Endothelial cell of hepatic sinusoid (primary cell): ENCODE results near the gene KEAP1.
"Not testable (repeated sequence)": the region's sequence is repeated elsewhere in the genome, so short reads cannot be mapped to it uniquely, and the experiment has no call there.

Source experiments
- in situ Hi-C: cut with HindIII; loops from 2 replicates; pipeline ENCODE4 v1.10.0; 2017; ENCODE audit warnings: low sequenced_read_pairs

KEAP1 gene

DNA sequence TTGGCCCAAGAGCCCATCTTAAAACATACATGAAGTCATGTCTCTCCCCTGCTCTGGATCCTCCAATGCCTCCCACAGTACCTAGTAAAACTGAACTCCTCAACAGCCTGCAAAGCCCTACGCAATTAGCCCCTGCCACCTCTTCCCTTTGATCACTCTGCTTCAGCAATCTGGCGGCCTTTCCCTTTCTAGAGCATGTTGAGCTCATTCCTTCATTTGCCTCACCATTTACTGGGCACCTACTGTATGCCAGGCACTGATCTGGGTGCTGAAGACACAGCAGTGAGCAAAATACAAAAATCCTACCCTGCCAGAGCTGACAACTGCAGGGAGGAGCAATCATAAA is 2.9 kb downstream of the KEAP1 start:
- in situ Hi-C loops = no loop called here

DNA sequence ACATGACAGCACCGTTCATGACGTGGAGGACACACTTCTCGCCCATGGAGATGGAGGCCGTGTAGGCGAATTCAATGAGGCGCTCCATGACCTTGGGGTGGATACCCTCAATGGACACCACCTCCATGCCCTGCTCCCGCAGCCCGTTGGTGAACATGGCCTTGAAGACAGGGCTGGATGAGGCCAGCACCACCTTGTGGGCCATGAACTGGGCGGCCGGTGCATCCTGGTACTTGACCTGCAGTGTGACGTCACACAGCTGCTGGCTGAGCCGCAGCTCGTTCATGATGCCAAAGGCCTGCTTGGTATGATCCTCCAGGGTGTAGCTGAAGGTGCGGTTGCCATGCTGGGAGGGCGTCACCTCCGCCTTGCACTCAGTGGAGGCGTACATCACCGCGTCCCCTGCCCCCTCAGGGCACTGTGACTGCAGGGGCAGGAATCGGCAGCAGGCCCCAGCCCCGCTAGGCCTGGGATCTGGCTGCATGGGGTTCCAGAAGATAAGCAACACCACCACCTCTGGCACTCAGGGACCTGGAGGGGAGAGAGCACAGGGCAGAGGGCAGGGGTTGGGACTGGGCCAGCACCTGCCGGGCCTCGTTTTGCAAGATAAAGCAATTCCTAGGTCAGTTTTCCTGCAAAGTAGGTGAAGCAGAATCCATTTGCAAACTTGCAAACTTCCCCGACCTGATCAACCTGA is 3.5 kb downstream of the KEAP1 start:
- in situ Hi-C loops = no loop called here

DNA sequence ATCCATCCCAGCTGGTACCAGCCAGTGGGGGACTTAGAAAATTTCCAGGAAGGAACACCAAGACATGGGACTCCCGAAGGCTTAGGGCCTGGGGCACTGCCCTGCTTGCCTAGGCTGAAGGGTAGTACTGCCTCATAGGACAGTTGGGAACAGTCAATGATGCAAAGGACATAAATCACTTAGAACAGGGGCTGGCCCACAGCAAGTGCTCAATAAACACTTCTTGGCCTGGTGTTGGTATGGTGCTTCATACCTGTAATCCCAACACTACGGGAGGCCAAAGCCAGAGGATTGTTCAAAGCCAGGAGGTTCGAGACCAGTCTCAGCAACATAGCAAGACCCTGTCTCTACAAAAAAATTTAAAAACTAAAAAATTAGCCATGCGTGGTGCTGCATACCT is 5.8 kb downstream of the KEAP1 start:
- in situ Hi-C loops = no loop called here

DNA sequence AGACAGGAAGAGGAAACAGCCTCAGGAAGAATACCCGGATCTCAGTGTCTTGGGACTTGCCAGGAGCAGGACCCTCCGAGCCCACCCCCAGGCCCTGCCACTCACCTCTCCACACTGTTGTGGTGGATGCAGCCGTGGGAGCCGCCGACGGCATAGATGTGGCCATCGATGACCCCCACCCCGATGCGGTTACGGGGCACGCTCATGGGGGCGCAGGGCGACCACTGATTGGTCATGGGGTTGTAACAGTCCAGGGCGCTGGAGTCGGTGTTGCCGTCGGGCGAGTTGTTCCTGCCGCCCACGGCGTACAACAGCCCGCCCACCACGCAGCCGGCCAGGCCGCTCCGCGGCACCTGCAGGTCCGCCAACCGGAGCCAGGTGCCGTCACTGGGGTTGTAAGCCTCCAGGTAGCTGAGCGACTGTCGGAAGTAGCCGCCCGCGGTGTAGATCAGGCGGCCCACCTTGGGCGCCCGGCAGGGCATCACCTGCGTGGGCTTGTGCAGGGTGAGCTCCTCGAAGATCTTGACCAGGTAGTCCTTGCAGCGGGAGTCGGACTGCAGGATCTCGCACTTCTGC is 11.6 kb downstream of the KEAP1 start:
- in situ Hi-C loops = no loop called here

DNA sequence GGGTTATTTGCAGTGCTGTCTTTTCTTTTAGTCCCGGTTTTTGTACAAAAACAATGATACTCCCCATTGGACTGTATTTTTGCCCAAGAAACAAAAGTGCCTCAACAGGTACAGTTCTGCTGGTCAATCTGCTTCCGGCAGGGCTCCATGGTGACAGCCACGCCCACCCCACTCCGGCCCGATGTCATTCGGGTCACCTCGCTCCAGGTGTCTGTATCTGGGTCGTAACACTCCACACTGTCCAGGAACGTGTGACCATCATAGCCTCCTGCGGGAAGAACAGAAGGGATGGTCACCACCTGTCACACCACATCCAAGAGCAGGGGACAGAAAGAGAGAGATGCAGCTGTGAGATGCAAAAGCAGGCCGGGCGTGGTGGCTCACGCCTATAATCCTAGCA is 16.6 kb downstream of the KEAP1 start:
- in situ Hi-C loops = no loop called here

DNA sequence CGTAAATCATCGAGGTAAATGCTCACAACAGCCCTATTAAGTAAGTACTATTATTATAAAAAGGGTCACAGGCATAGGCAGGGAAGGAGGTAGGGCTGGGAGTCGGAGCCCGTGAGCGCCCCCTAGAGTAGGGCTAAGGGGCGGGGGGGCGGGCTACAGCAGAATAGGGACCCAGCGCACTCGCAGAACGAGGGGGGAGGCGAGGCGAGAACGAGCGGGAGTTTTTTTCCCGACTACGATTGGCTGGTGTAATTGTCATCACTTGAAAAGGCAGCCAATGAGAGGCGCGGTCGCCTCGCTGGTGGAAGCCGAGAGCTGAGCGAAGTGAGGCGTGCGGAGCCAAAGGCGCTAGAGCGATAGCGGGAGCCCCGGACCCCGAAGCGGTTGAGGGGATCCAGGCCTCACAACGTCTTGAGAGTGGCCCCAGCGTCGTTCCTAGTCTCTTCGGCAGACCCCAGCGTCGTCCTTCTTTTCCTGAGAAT is 24.2 kb downstream of the KEAP1 start:
- in situ Hi-C loops = no loop called here

- in situ Hi-C loops = no loop called here
Measured at GRCh38 chr19:10478476-10478875, 24.7 kb downstream of the KEAP1 start.

DNA sequence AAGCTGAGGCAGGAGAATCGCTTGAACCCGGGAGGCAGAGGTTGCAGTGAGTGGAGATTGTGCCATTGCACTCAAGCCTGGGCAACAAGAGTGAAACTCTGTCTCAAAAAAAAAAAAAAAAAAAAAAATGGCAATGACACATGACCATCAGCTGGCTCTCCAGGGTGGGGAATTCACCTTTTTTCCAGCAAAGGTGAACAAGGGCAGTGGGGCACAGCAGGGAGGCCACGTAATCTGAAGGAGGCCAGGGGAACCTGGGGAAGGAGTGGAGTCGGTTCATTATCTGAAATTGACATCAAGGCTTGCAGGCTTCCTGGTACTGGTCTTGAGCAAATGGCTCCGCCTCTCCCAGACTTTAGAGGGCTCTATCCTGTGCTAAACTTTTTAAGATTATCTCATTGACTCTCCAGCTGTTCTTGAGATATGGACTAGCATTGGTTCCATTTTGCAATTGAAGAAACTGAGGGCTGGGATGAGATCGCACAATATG is 28.1 kb downstream of the KEAP1 start:
- in situ Hi-C loops = no loop called here

DNA sequence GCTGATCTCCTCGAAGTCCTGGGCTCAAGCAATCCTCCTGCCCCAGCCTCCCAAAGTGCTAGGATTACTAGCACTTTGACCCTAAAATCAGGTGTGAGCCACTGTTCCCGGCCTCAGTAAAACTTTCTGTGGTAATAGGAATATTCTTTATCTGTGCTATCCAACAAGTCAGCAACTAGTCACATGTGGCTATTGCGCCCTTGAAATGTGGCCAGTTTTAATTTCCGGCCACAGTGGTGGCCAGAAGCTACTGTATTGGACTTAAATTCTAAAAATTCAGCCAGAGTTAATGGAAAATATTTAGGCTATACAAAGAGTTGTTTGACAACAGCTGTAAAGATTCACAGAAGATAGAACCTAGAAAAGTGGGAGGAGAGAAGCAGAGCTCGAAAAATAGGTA is 30.0 kb downstream of the KEAP1 start:
- in situ Hi-C loops = no loop called here

- in situ Hi-C loops = no loop called here
Measured at GRCh38 chr19:10471909-10472308, 31.2 kb downstream of the KEAP1 start.

GRCh38 chr19:10468133-10468532 is 35.0 kb downstream of the KEAP1 start:
- in situ Hi-C loops = no loop called here

- in situ Hi-C loops = no loop called here
Measured at GRCh38 chr19:10467104-10467706, 36.0 kb downstream of the KEAP1 start.

GRCh38 chr19:10464456-10464855 is 38.7 kb downstream of the KEAP1 start:
- in situ Hi-C loops = no loop called here

DNA sequence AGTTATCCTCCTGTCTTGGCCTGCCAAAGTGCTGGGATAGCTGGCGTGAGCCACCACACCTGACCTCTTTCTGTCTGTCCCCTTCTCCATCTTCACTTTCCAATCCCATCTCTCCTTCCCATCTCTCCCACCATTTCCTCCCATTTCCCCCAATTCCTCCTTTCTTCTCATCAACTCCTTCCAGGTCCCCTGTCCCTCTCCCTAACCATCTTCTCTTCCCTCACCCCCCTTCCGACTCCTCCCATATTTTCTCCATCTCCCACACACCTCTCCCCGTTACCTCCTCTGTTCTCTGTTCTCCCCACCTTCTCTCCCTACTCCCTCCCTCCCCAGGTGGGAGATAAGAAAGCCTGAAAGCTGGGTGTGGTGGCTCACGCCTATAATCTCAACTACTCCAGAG is 40.6 kb downstream of the KEAP1 start:
- in situ Hi-C loops = no loop called here

- in situ Hi-C loops = not testable (repeated sequence)
Measured at GRCh38 chr19:10462042-10462441, 41.1 kb downstream of the KEAP1 start.

- in situ Hi-C loops = no loop called here
Measured at GRCh38 chr19:10461047-10461949, 41.9 kb downstream of the KEAP1 start.

DNA sequence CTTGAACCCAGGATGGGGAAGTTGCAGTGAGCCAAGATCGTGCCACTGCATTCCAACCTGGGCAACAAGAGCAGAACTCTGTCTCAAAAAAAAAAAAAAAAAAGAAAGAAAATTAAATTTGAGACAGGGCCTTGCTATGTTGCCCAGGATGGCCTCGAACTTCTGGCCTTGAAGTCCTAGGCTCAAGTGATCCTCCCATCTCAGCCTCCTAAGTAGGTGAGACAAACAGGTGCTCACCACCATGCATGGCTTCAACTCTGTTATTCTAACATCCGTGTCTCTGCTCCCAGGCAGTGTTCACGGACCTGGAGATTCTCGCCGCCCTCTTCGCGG is 42.5 kb downstream of the KEAP1 start:
- in situ Hi-C loops = no loop called here

- in situ Hi-C loops = not testable (repeated sequence)
Measured at GRCh38 chr19:10458733-10459132, 44.4 kb downstream of the KEAP1 start.

GRCh38 chr19:10454267-10454666 is 48.9 kb downstream of the KEAP1 start:
- in situ Hi-C loops = no loop called here

DNA sequence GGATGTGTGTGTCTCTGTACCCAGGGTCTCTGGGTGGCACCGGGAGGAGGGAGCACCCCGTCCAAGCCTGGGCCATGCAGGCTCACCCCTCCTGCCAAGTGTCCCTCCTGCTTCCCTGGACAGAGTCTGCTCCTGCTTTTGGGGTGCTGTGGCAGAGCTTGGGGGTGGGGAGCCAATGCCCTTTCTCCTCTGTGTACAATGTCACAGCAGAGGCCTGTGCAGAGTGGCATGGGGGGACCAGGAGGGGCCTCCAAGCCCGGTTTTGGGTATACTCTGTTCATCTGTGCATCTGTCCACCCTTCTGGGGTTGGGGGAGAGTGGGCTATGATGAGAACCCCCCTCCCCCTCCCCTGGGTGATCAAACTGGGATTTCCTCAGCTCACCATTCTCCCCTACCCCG is 49.3 kb downstream of the KEAP1 start:
- in situ Hi-C loops = no loop called here
